Erythroblast (primary cell): ENCODE data around the gene NUCKS1.

Source experiments
- GATA1 ChIP-seq: IDR thresholded peaks from 2 replicates; pipeline ENCODE4 v1.6.1; 2011; ENCODE audit warnings: low read depth, mild to moderate bottlenecking, control low read depth, low read length, moderate library complexity
- POLR2A ChIP-seq: IDR thresholded peaks from 2 replicates; pipeline ENCODE4 v1.6.1; 2011; ENCODE audit warnings: mild to moderate bottlenecking, low read length

GRCh38 chr1:205711105-205712048, 38.6 kb downstream of the NUCKS1 start:
- TF ChIP-seq POLR2A = no peak
- no peak for TF ChIP-seq GATA1
